B cell (primary cell): ENCODE results near the gene REC8. TPM values are rescaled to one million over a fixed set of nuclear protein-coding genes. Genes with fewer than 3 reads are reported as not detected.

Experiments used
- ATAC-seq: fragments of 200-7000 bp; cut with Tn5 transposase; one replicate; pipeline ENCODE4 v1.10.0; 2021; ENCODE audit warnings: low read depth, mild to moderate bottlenecking, moderate number of reproducible peaks, moderate library complexity
- CTCF ChIA-PET: fragments of 350-600 bp; sonication (Branson Sonifier 250); formaldehyde crosslinking; loops from one replicate; lab custom pipeline; 2021; ENCODE audit warnings: antibody characterized with exemption, inconsistent platforms; lab: Charles Lee
- POLR2A ChIA-PET: fragments of 350-600 bp; sonication (Branson Sonifier 250); formaldehyde crosslinking; loops from one replicate; lab custom pipeline; 2021; ENCODE audit warnings: antibody characterized with exemption; lab: Charles Lee
- DNase-seq: peaks from one replicate; pipeline ENCODE4 v3.0.0; 2013
- H2AFZ ChIP-seq: 2 replicates; pipeline ENCODE4 v1.6.1; 2012; ENCODE audit warnings: mild to moderate bottlenecking, low read depth, low read length; ENCODE audit not compliant: insufficient read depth, poor library complexity, severe bottlenecking
- H3K27ac ChIP-seq, 2 donors: 1 replicate in 1 of 2; 2 replicates in 1 of 2; pipeline ENCODE4 v1.5.1; 2012 to 2013; ENCODE audit warnings: low read length in 2 of 2, mild to moderate bottlenecking in 2 of 2, moderate library complexity in 1 of 2
- H3K27me3 ChIP-seq, 4 experiments: fragments of 200-600 bp in 1 of 4; sonication (generic) in 1 of 4; replicated peaks in 1 of 4; 1 replicate in 2 of 4; 2 replicates in 2 of 4; pipeline versions ENCODE4 v1.6.1 to v1.7.0; 2013 to 2016; ENCODE audit warnings: low read length in 3 of 4, mild to moderate bottlenecking in 2 of 4, mixed read lengths in 1 of 4, moderate library complexity in 1 of 4; ENCODE audit not compliant: insufficient read depth in 4 of 4, control insufficient read depth in 3 of 4; ENCODE audit errors: control extremely low read depth in 1 of 4
- H3K36me3 ChIP-seq, 2 experiments: replicated peaks in 1 of 2; 1 replicate in 1 of 2; 2 replicates in 1 of 2; pipeline versions ENCODE4 v1.6.1 to v1.7.1; 2013; ENCODE audit warnings: low read length in 1 of 2; ENCODE audit not compliant: insufficient read depth in 2 of 2, control insufficient read depth in 1 of 2; ENCODE audit errors: control extremely low read depth in 1 of 2, extremely low read depth in 1 of 2
- H3K4me1 ChIP-seq, 2 donors: fragments of 200-600 bp in 1 of 2; sonication (generic) in 1 of 2; 1 replicate in 1 of 2; 2 replicates in 1 of 2; pipeline versions ENCODE4 v1.5.1 to v1.6.1; 2013 to 2017; ENCODE audit warnings: low read length in 2 of 2; ENCODE audit not compliant: control insufficient read depth in 2 of 2, insufficient read depth in 2 of 2
- H3K4me2 ChIP-seq: replicated peaks from 2 replicates; pipeline ENCODE3; 2012; ENCODE audit warnings: mild to moderate bottlenecking, low read depth, low read length; ENCODE audit not compliant: poor library complexity, severe bottlenecking
- H3K4me3 ChIP-seq, 5 experiments: fragments of 200-600 bp in 1 of 5; sonication (generic) in 1 of 5; 1 replicate in 3 of 5; 2 replicates in 2 of 5; pipeline versions ENCODE4 v1.5.1 to v1.7.0; 2011 to 2016; ENCODE audit warnings: low read length in 4 of 5, mild to moderate bottlenecking in 4 of 5, low read depth in 2 of 5, control low read depth in 1 of 5, moderate library complexity in 1 of 5; ENCODE audit not compliant: insufficient read depth in 1 of 5; ENCODE audit errors: control extremely low read depth in 1 of 5, extremely low read depth in 1 of 5
- H3K79me2 ChIP-seq: fragments of 200-600 bp; sonication (generic); one replicate; pipeline ENCODE4 v1.6.0; 2016; ENCODE audit warnings: low read length; ENCODE audit not compliant: control insufficient read depth, insufficient read depth
- H3K9ac ChIP-seq: fragments of 200-600 bp; sonication (generic); 2 replicates; pipeline ENCODE4 v1.6.1; 2017; ENCODE audit warnings: mild to moderate bottlenecking, low read length, moderate library complexity
- H3K9me3 ChIP-seq, 3 donors: one replicate each; pipeline versions ENCODE4 v1.6.1 to v1.7.1; 2013; ENCODE audit warnings: low read length in 2 of 3; ENCODE audit not compliant: control insufficient read depth in 2 of 3, insufficient read depth in 1 of 3; ENCODE audit errors: control extremely low read depth in 1 of 3
- H4K20me1 ChIP-seq: 2 replicates; pipeline ENCODE4 v1.6.0; 2012; ENCODE audit warnings: mild to moderate bottlenecking, low read length; ENCODE audit not compliant: insufficient read depth, control insufficient read depth, poor library complexity, severe bottlenecking
- H3K27ac Mint-ChIP-seq: one replicate; pipeline ENCODE4 v1.8.0; 2021; ENCODE audit warnings: mixed read lengths
- H3K27me3 Mint-ChIP-seq: one replicate; pipeline ENCODE4 v1.8.0; 2021; ENCODE audit warnings: mixed read lengths
- H3K4me1 Mint-ChIP-seq: one replicate; pipeline ENCODE4 v1.8.0; 2021; ENCODE audit warnings: mixed read lengths
- H3K4me3 Mint-ChIP-seq: one replicate; pipeline ENCODE4 v1.8.0; 2021; ENCODE audit warnings: mixed read lengths
- H3K9me3 Mint-ChIP-seq: one replicate; pipeline ENCODE4 v1.8.0; 2022; ENCODE audit warnings: mixed read lengths; ENCODE audit not compliant: insufficient read depth
- EZH2 ChIP-seq: IDR thresholded peaks from 2 replicates; pipeline ENCODE4 v1.6.1; 2012; ENCODE audit warnings: borderline replicate concordance, low read depth, mild to moderate bottlenecking, moderate library complexity, low read length; ENCODE audit not compliant: insufficient read depth, poor library complexity, severe bottlenecking
- WGBS: methylation state at CpG from one replicate; pipeline ENCODE4 v1.1.5; 2013; ENCODE audit warnings: missing lambda C conversion rate; ENCODE audit not compliant: insufficient coverage; 5-methylcytosine and 5-hydroxymethylcytosine counted together
- intact Hi-C: fragments of 100-400 bp; cut with micrococcal nuclease; formaldehyde crosslinking; loops from one replicate; pipeline ENCODE4 v1.10.0; 2022
- polyA plus RNA-seq: library from polyadenylated mRNA; depleted of rRNA; stranded (reverse); fragments of >200 nt; gene quantifications from 2 replicates; pipeline ENCODE4 v1.2.3, GENCODE V29; 2012
- total RNA-seq, 2 donors: library from RNA; stranded (reverse); fragments of 120-200 nt in 1 of 2; gene quantifications; 1 replicate in 1 of 2; 2 replicates in 1 of 2; pipeline versions ENCODE4 v1.2.3 to v1.2.4, GENCODE V29; 2013 to 2022
- TF ChIP-seq, protein P1 (sequence below): fragments of 200-600 bp; IDR thresholded peaks from one replicate; pipeline ENCODE4 v1.8.0; 2022; ENCODE audit warnings: antibody characterized with exemption, mild to moderate bottlenecking

The REC8 gene
- total and polyA plus RNA-seq, 2 donors (not counting 1 experiment from before 2014, with no cell fraction given), result 34.0 to 62.1 TPM

- DNase-seq (no peak), ATAC-seq (no peak)
- Mint-ChIP-seq H3K4me1 (peaks cover 59% of the 10 kb centered on the region), H3K9me3 (no peaks in the 10 kb centered on the region), H3K4me3 (peak overlapping the region; percentile 92), H3K27me3 (no peaks in the 10 kb centered on the region), H3K27ac (peak overlapping the region; percentile 56)
- Histone ChIP-seq H3K4me2 (peak overlapping the region; percentile 90), H3K79me2 (peaks cover 55% of the 10 kb centered on the region), H2AFZ (no peak overlapping the region), H3K36me3 (peaks cover 0 to 27% of the 10 kb centered on the region in 2 experiments), H3K4me3 (no peak overlapping the region), H3K4me1 (peaks cover 28 to 41% of the 10 kb centered on the region in 2 donors), H3K27me3 (no peaks in the 10 kb centered on the region), H3K9me3 (no peaks in the 10 kb centered on the region), H4K20me1 (peaks cover 16% of the 10 kb centered on the region), H3K9ac (no peak overlapping the region), H3K27ac (peak overlapping the region in 1 of 2 donors; percentile 97)
- WGBS, result 100% methylated on average over 4 of the region's 8 CpGs
- no peak for TF ChIP-seq EZH2
- TF ChIP-seq, protein P1, sequence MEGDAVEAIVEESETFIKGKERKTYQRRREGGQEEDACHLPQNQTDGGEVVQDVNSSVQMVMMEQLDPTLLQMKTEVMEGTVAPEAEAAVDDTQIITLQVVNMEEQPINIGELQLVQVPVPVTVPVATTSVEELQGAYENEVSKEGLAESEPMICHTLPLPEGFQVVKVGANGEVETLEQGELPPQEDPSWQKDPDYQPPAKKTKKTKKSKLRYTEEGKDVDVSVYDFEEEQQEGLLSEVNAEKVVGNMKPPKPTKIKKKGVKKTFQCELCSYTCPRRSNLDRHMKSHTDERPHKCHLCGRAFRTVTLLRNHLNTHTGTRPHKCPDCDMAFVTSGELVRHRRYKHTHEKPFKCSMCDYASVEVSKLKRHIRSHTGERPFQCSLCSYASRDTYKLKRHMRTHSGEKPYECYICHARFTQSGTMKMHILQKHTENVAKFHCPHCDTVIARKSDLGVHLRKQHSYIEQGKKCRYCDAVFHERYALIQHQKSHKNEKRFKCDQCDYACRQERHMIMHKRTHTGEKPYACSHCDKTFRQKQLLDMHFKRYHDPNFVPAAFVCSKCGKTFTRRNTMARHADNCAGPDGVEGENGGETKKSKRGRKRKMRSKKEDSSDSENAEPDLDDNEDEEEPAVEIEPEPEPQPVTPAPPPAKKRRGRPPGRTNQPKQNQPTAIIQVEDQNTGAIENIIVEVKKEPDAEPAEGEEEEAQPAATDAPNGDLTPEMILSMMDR, result no peak
- CTCF ChIA-PET, result interaction anchor here (0.7 to 4.6 kb wide), 9 partner anchors 9 to 196 kb away, joined by 3 to 43 read pairs (median 7); partner anchors contain the start of genes DCAF11, IRF9, NRL and PSME2
- intact Hi-C loops, result loop anchor here (2.0 kb wide), 1 partner anchor 57 kb away; no protein-coding TSS in a partner anchor
- POLR2A ChIA-PET, result interaction anchor here (0.6 to 3.3 kb wide), 5 partner anchors 9 to 56 kb away, joined by 3 to 49 read pairs (median 4); partner anchors contain the start of genes DCAF11, NRL, PSME2 and RNF31
These were observed 34.1 kb upstream of the REC8 start for GRCh38 chr14:24137529-24138395.
